ENCODE measurements around the gene CHST6.

- TF ChIP-seq JUN (IDR thresholded peaks at IDR 0.05; ENCODE audit: borderline replicate concordance, insufficient read depth, insufficient read length, low read depth), result no peak
- TF ChIP-seq, protein P1, sequence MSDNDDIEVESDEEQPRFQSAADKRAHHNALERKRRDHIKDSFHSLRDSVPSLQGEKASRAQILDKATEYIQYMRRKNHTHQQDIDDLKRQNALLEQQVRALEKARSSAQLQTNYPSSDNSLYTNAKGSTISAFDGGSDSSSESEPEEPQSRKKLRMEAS (IDR thresholded peaks at IDR 0.05; ENCODE audit: insufficient read depth, insufficient read length), result no peak
- TF ChIP-seq, protein P2, sequence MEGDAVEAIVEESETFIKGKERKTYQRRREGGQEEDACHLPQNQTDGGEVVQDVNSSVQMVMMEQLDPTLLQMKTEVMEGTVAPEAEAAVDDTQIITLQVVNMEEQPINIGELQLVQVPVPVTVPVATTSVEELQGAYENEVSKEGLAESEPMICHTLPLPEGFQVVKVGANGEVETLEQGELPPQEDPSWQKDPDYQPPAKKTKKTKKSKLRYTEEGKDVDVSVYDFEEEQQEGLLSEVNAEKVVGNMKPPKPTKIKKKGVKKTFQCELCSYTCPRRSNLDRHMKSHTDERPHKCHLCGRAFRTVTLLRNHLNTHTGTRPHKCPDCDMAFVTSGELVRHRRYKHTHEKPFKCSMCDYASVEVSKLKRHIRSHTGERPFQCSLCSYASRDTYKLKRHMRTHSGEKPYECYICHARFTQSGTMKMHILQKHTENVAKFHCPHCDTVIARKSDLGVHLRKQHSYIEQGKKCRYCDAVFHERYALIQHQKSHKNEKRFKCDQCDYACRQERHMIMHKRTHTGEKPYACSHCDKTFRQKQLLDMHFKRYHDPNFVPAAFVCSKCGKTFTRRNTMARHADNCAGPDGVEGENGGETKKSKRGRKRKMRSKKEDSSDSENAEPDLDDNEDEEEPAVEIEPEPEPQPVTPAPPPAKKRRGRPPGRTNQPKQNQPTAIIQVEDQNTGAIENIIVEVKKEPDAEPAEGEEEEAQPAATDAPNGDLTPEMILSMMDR (IDR thresholded peaks at IDR 0.05; ENCODE audit: extremely low read depth in 1 of 2, insufficient read depth in 1 of 2, low read depth in 1 of 2, low read length in 2 of 2), result no peak
- no peak for TF ChIP-seq MYC (IDR thresholded peaks at IDR 0.05; ENCODE audit: low read depth, low read length)
- TF ChIP-seq EZH2 (IDR thresholded peaks at IDR 0.05; ENCODE audit: borderline replicate concordance, low read depth, low read length, severe bottlenecking), result no peak
Measured at GRCh38 chr16:75457485-75458021, 37.7 kb downstream of the CHST6 start.
